GM10248 (cell line): Measurements from ENCODE around the gene UBE2S.
"Not testable (repeated sequence)": the region's sequence is repeated elsewhere in the genome, so short reads cannot be mapped to it uniquely, and the experiment has no call there.

Experiments used
- CTCF ChIA-PET: fragments of 300-600 bp; sonication (Branson Sonifier 250); formaldehyde crosslinking; extraction: SDS; loops from one replicate; lab custom pipeline; 2021; ENCODE audit warnings: antibody characterized with exemption; lab: Yijun Ruan, JAX
- POLR2A ChIA-PET: fragments of 350-650 bp; sonication (Branson Sonifier 250); formaldehyde crosslinking; extraction: SDS; loops from one replicate; lab custom pipeline; 2020; ENCODE audit warnings: antibody characterized with exemption; lab: Yijun Ruan, JAX
- DNase-seq: peaks from one replicate; pipeline ENCODE4 v3.0.0; 2012; ENCODE audit errors: extremely low spot score
- CTCF ChIP-seq: IDR thresholded peaks from 2 replicates; pipeline ENCODE4 v1.5.1; 2012; ENCODE audit warnings: mild to moderate bottlenecking, low read depth; ENCODE audit errors: extremely low read depth, missing control alignments, control extremely low read depth

UBE2S gene

GRCh38 chr19:55433292-55433691 is 25.7 kb upstream of the UBE2S start:
- TF ChIP-seq CTCF = no peak
- CTCF ChIA-PET = no interaction called here
- no peak for DNase-seq
- POLR2A ChIA-PET = no interaction called here

GRCh38 chr19:55432241-55432959 is 24.8 kb upstream of the UBE2S start:
- CTCF ChIA-PET = no interaction called here
- no peak for DNase-seq
- POLR2A ChIA-PET = no interaction called here
- TF ChIP-seq CTCF = no peak

- CTCF ChIA-PET = no interaction called here
- POLR2A ChIA-PET = no interaction called here
- TF ChIP-seq CTCF = no peak
- no peak for DNase-seq
Observed at GRCh38 chr19:55431183-55431582, 23.6 kb upstream of the UBE2S start.

GRCh38 chr19:55426042-55426441 is 18.5 kb upstream of the UBE2S start:
- POLR2A ChIA-PET = no interaction called here
- CTCF ChIA-PET = interaction anchor here (1.0 kb wide), 1 partner anchor 285 kb away, joined by 3 read pairs; no protein-coding TSS in a partner anchor
- DNase-seq = no peak
- TF ChIP-seq CTCF = no peak

- ChIA-PET CTCF (interaction anchor here (1.1 to 1.3 kb wide), 3 partner anchors 43 to 283 kb away, joined by 3 to 4 read pairs (median 3); no protein-coding TSS in a partner anchor), POLR2A (no interaction called here)
- no peak for TF ChIP-seq CTCF
- DNase-seq = no peak
Observed at GRCh38 chr19:55424518-55424917, 16.9 kb upstream of the UBE2S start.

- TF ChIP-seq CTCF = no peak
- CTCF ChIA-PET = interaction anchor here (1.1 to 1.4 kb wide), 2 partner anchors 122 to 282 kb away, joined by 3 read pairs; no protein-coding TSS in a partner anchor
- POLR2A ChIA-PET = no interaction called here
- DNase-seq = no peak
Observed at GRCh38 chr19:55423225-55424005, 15.8 kb upstream of the UBE2S start.

GRCh38 chr19:55421281-55421680 is 13.7 kb upstream of the UBE2S start:
- CTCF ChIA-PET, DNase-seq, POLR2A ChIA-PET: not testable (repeated sequence)
